Measurements from ENCODE around the gene OR52N2.

DNA sequence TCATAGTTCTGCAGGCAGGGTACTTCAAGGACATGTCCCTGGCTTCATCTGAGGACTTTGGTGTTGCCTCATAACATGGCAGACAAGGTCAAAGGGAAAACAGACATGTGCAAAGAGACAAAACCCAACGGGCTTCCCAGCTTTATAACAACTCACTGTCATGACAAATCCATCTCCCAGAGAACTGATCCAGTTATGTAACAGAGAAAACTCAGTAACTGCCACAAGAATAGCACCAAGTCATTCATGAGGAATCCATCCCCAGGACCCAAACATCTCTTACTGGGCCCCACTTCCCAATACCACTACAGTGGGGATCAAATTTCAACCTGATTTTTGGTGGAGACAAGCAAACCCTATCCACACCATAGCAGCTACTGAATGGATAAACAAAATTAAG lies 41.7 kb upstream of the OR52N2 start:
- TF ChIP-seq, protein P1, sequence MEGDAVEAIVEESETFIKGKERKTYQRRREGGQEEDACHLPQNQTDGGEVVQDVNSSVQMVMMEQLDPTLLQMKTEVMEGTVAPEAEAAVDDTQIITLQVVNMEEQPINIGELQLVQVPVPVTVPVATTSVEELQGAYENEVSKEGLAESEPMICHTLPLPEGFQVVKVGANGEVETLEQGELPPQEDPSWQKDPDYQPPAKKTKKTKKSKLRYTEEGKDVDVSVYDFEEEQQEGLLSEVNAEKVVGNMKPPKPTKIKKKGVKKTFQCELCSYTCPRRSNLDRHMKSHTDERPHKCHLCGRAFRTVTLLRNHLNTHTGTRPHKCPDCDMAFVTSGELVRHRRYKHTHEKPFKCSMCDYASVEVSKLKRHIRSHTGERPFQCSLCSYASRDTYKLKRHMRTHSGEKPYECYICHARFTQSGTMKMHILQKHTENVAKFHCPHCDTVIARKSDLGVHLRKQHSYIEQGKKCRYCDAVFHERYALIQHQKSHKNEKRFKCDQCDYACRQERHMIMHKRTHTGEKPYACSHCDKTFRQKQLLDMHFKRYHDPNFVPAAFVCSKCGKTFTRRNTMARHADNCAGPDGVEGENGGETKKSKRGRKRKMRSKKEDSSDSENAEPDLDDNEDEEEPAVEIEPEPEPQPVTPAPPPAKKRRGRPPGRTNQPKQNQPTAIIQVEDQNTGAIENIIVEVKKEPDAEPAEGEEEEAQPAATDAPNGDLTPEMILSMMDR (conservative IDR thresholded peaks at IDR 0.05 in 1 of 2, IDR thresholded peaks at IDR 0.05 in 1 of 2; ENCODE audit: extremely low read depth in 1 of 2, insufficient read depth in 1 of 2, low read depth in 1 of 2, low read length in 2 of 2) = no peak
- TF ChIP-seq EZH2 (IDR thresholded peaks at IDR 0.05; ENCODE audit: borderline replicate concordance, low read length) = no peak
